B cell (primary cell): Measurements from ENCODE around the gene RFX4. TPM values are rescaled to one million over a fixed set of nuclear protein-coding genes. Genes with fewer than 3 reads are reported as not detected.

Experiments
- ATAC-seq: fragments of 200-7000 bp; cut with Tn5 transposase; one replicate; pipeline ENCODE4 v1.10.0; 2021; ENCODE audit warnings: low read depth, mild to moderate bottlenecking, moderate number of reproducible peaks, moderate library complexity
- CTCF ChIA-PET: fragments of 350-600 bp; sonication (Branson Sonifier 250); formaldehyde crosslinking; loops from one replicate; lab custom pipeline; 2021; ENCODE audit warnings: antibody characterized with exemption, inconsistent platforms; lab: Charles Lee
- POLR2A ChIA-PET: fragments of 350-600 bp; sonication (Branson Sonifier 250); formaldehyde crosslinking; loops from one replicate; lab custom pipeline; 2021; ENCODE audit warnings: antibody characterized with exemption; lab: Charles Lee
- DNase-seq: peaks from one replicate; pipeline ENCODE4 v3.0.0; 2013
- H2AFZ ChIP-seq: 2 replicates; pipeline ENCODE4 v1.6.1; 2012; ENCODE audit warnings: mild to moderate bottlenecking, low read depth, low read length; ENCODE audit not compliant: insufficient read depth, poor library complexity, severe bottlenecking
- H3K27ac ChIP-seq, 2 donors: 1 replicate in 1 of 2; 2 replicates in 1 of 2; pipeline ENCODE4 v1.5.1; 2012 to 2013; ENCODE audit warnings: low read length in 2 of 2, mild to moderate bottlenecking in 2 of 2, moderate library complexity in 1 of 2
- H3K27me3 ChIP-seq, 4 experiments: fragments of 200-600 bp in 1 of 4; sonication (generic) in 1 of 4; replicated peaks in 1 of 4; 1 replicate in 2 of 4; 2 replicates in 2 of 4; pipeline versions ENCODE4 v1.6.1 to v1.7.0; 2013 to 2016; ENCODE audit warnings: low read length in 3 of 4, mild to moderate bottlenecking in 2 of 4, mixed read lengths in 1 of 4, moderate library complexity in 1 of 4; ENCODE audit not compliant: insufficient read depth in 4 of 4, control insufficient read depth in 3 of 4; ENCODE audit errors: control extremely low read depth in 1 of 4
- H3K36me3 ChIP-seq, 2 experiments: replicated peaks in 1 of 2; 1 replicate in 1 of 2; 2 replicates in 1 of 2; pipeline versions ENCODE4 v1.6.1 to v1.7.1; 2013; ENCODE audit warnings: low read length in 1 of 2; ENCODE audit not compliant: insufficient read depth in 2 of 2, control insufficient read depth in 1 of 2; ENCODE audit errors: control extremely low read depth in 1 of 2, extremely low read depth in 1 of 2
- H3K4me1 ChIP-seq, 2 donors: fragments of 200-600 bp in 1 of 2; sonication (generic) in 1 of 2; 1 replicate in 1 of 2; 2 replicates in 1 of 2; pipeline versions ENCODE4 v1.5.1 to v1.6.1; 2013 to 2017; ENCODE audit warnings: low read length in 2 of 2; ENCODE audit not compliant: control insufficient read depth in 2 of 2, insufficient read depth in 2 of 2
- H3K4me2 ChIP-seq: replicated peaks from 2 replicates; pipeline ENCODE3; 2012; ENCODE audit warnings: mild to moderate bottlenecking, low read depth, low read length; ENCODE audit not compliant: poor library complexity, severe bottlenecking
- H3K4me3 ChIP-seq, 5 experiments: fragments of 200-600 bp in 1 of 5; sonication (generic) in 1 of 5; 1 replicate in 3 of 5; 2 replicates in 2 of 5; pipeline versions ENCODE4 v1.5.1 to v1.7.0; 2011 to 2016; ENCODE audit warnings: low read length in 4 of 5, mild to moderate bottlenecking in 4 of 5, low read depth in 2 of 5, control low read depth in 1 of 5, moderate library complexity in 1 of 5; ENCODE audit not compliant: insufficient read depth in 1 of 5; ENCODE audit errors: control extremely low read depth in 1 of 5, extremely low read depth in 1 of 5
- H3K79me2 ChIP-seq: fragments of 200-600 bp; sonication (generic); one replicate; pipeline ENCODE4 v1.6.0; 2016; ENCODE audit warnings: low read length; ENCODE audit not compliant: control insufficient read depth, insufficient read depth
- H3K9ac ChIP-seq: fragments of 200-600 bp; sonication (generic); 2 replicates; pipeline ENCODE4 v1.6.1; 2017; ENCODE audit warnings: mild to moderate bottlenecking, low read length, moderate library complexity
- H3K9me3 ChIP-seq, 3 donors: one replicate each; pipeline versions ENCODE4 v1.6.1 to v1.7.1; 2013; ENCODE audit warnings: low read length in 2 of 3; ENCODE audit not compliant: control insufficient read depth in 2 of 3, insufficient read depth in 1 of 3; ENCODE audit errors: control extremely low read depth in 1 of 3
- H4K20me1 ChIP-seq: 2 replicates; pipeline ENCODE4 v1.6.0; 2012; ENCODE audit warnings: mild to moderate bottlenecking, low read length; ENCODE audit not compliant: insufficient read depth, control insufficient read depth, poor library complexity, severe bottlenecking
- H3K27ac Mint-ChIP-seq: one replicate; pipeline ENCODE4 v1.8.0; 2021; ENCODE audit warnings: mixed read lengths
- H3K27me3 Mint-ChIP-seq: one replicate; pipeline ENCODE4 v1.8.0; 2021; ENCODE audit warnings: mixed read lengths
- H3K4me1 Mint-ChIP-seq: one replicate; pipeline ENCODE4 v1.8.0; 2021; ENCODE audit warnings: mixed read lengths
- H3K4me3 Mint-ChIP-seq: one replicate; pipeline ENCODE4 v1.8.0; 2021; ENCODE audit warnings: mixed read lengths
- H3K9me3 Mint-ChIP-seq: one replicate; pipeline ENCODE4 v1.8.0; 2022; ENCODE audit warnings: mixed read lengths; ENCODE audit not compliant: insufficient read depth
- CTCF ChIP-seq: fragments of 200-600 bp; IDR thresholded peaks from one replicate; pipeline ENCODE4 v1.8.0; 2022; ENCODE audit warnings: antibody characterized with exemption, mild to moderate bottlenecking
- EZH2 ChIP-seq: IDR thresholded peaks from 2 replicates; pipeline ENCODE4 v1.6.1; 2012; ENCODE audit warnings: borderline replicate concordance, low read depth, mild to moderate bottlenecking, moderate library complexity, low read length; ENCODE audit not compliant: insufficient read depth, poor library complexity, severe bottlenecking
- WGBS: methylation state at CpG from one replicate; pipeline ENCODE4 v1.1.5; 2013; ENCODE audit warnings: missing lambda C conversion rate; ENCODE audit not compliant: insufficient coverage; 5-methylcytosine and 5-hydroxymethylcytosine counted together
- intact Hi-C: fragments of 100-400 bp; cut with micrococcal nuclease; formaldehyde crosslinking; loops from one replicate; pipeline ENCODE4 v1.10.0; 2022
- polyA plus RNA-seq: library from polyadenylated mRNA; depleted of rRNA; stranded (reverse); fragments of >200 nt; gene quantifications from 2 replicates; pipeline ENCODE4 v1.2.3, GENCODE V29; 2012
- total RNA-seq, 2 donors: library from RNA; stranded (reverse); fragments of 120-200 nt in 1 of 2; gene quantifications; 1 replicate in 1 of 2; 2 replicates in 1 of 2; pipeline versions ENCODE4 v1.2.3 to v1.2.4, GENCODE V29; 2013 to 2022

RFX4 gene
- total and polyA plus RNA-seq, 2 donors (not counting 1 experiment from before 2014, with no cell fraction given) = not detected

GRCh38 chr12:106663385-106663784 is 80.6 kb downstream of the RFX4 start:
- DNase-seq = no peak
- ATAC-seq = no peak
- H3K27ac ChIP-seq = no peak overlapping the region
- H3K9me3 Mint-ChIP-seq = peaks cover 17% of the 10 kb centered on the region
- H3K79me2 ChIP-seq = no peaks in the 10 kb centered on the region
- H3K9me3 ChIP-seq = peaks cover 3 to 13% (median 7%) of the 10 kb centered on the region in 3 donors
- no peak overlapping the region for H3K4me3 ChIP-seq
- no peak overlapping the region for H3K4me2 ChIP-seq
- ChIA-PET POLR2A (no interaction called here), CTCF (no interaction called here)
- no peak overlapping the region for H3K9ac ChIP-seq
- no peaks in the 10 kb centered on the region for H4K20me1 ChIP-seq
- intact Hi-C loops = no loop called here
- no peak overlapping the region for H3K4me3 Mint-ChIP-seq
- TF ChIP-seq CTCF = no peak
- TF ChIP-seq EZH2 = no peak
- H3K4me1 ChIP-seq = peaks cover 0 to 7% of the 10 kb centered on the region in 2 donors
- H3K36me3 ChIP-seq = no peaks in the 10 kb centered on the region
- no peak overlapping the region for H2AFZ ChIP-seq
- no peak overlapping the region for H3K27ac Mint-ChIP-seq
- peaks cover 9% of the 10 kb centered on the region for H3K27me3 Mint-ChIP-seq
- no CpG with 5 or more reads among the region's 2 CpGs for WGBS
- H3K4me1 Mint-ChIP-seq = peaks cover 5% of the 10 kb centered on the region
- H3K27me3 ChIP-seq = peaks cover 0 to 12% (median 7%) of the 10 kb centered on the region in 4 experiments

GRCh38 chr12:106669216-106669615 is 86.4 kb downstream of the RFX4 start:
- Histone ChIP-seq H3K79me2 (no peaks in the 10 kb centered on the region), H3K4me1 (no peaks in the 10 kb centered on the region), H3K27ac (no peak overlapping the region), H3K9ac (no peak overlapping the region), H3K9me3 (no peaks in the 10 kb centered on the region), H3K36me3 (no peaks in the 10 kb centered on the region), H3K4me2 (no peak overlapping the region), H2AFZ (no peak overlapping the region), H4K20me1 (no peaks in the 10 kb centered on the region), H3K4me3 (no peak overlapping the region), H3K27me3 (peaks cover 0 to 25% (median 13%) of the 10 kb centered on the region in 4 experiments)
- H3K9me3 Mint-ChIP-seq = peaks cover 5% of the 10 kb centered on the region
- peaks cover 46% of the 10 kb centered on the region for H3K27me3 Mint-ChIP-seq
- ChIA-PET CTCF (no interaction called here), POLR2A (no interaction called here)
- DNase-seq = no peak
- H3K4me1 Mint-ChIP-seq = no peaks in the 10 kb centered on the region
- no peak for ATAC-seq
- TF ChIP-seq EZH2 (no peak), CTCF (no peak)
- H3K4me3 Mint-ChIP-seq = no peak overlapping the region
- 50% methylated on average over 3 of the region's 3 CpGs for WGBS
- no peak overlapping the region for H3K27ac Mint-ChIP-seq
- intact Hi-C loops = no loop called here
